ENCODE data around the gene COL6A3. TPM values are rescaled to one million over a fixed set of nuclear protein-coding genes. Genes with fewer than 3 reads are reported as not detected.

The COL6A3 gene
- polyA plus RNA-seq, 2 of the 4 experiments (the other 2 are of a cell fraction): 0.10 to 0.28 TPM

DNA sequence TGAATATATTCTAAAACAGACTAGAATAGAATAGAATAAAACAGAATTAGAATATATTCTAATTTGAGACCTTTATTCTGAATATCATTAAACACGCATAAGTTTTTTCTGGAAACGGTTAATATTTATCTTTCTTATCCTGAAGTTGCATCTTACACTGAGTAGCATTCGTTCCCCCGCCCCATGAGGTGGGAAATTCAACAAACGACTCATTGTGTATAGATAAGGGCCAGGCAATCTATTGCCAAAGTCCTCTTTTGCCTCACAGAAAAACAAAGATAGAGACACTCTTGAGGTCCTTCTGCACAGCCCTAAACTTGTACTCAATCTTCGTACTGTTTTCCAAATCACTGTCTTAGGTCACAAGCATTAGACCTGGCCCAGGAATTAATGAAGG is 98.1 kb downstream of the COL6A3 start:
- POLR2A ChIA-PET: no interaction called here
- H3K4me3 ChIP-seq: no peak overlapping the region
- WGBS (ENCODE audit: missing lambda C conversion rate): 63% methylated on average over 6 of the region's 6 CpGs
- no peak overlapping the region for H3K4me2 ChIP-seq
- DNase-seq (ENCODE audit: low read depth in 1 of 2, low spot score in 1 of 2) (no peak), ATAC-seq (no peak), FAIRE-seq (no peak)
- no peak for TF ChIP-seq ELK1 (IDR thresholded peaks at IDR 0.05; ENCODE audit: low read depth, low read length)
- TF ChIP-seq CEBPB (IDR thresholded peaks at IDR 0.05): no peak
- TF ChIP-seq NR3C1 (IDR thresholded peaks at IDR 0.05): no peak
- no peak for TF ChIP-seq USF2 (IDR thresholded peaks at IDR 0.05)
- no peaks in the 10 kb centered on the region for H3K4me1 ChIP-seq
- no peak overlapping the region for H3K27ac ChIP-seq
- CTCF ChIA-PET: interaction anchor here (1.1 kb wide), 1 partner anchor 106 kb away, joined by 3 read pairs; no protein-coding TSS in a partner anchor
- H3K9me3 ChIP-seq: no peaks in the 10 kb centered on the region

DNA sequence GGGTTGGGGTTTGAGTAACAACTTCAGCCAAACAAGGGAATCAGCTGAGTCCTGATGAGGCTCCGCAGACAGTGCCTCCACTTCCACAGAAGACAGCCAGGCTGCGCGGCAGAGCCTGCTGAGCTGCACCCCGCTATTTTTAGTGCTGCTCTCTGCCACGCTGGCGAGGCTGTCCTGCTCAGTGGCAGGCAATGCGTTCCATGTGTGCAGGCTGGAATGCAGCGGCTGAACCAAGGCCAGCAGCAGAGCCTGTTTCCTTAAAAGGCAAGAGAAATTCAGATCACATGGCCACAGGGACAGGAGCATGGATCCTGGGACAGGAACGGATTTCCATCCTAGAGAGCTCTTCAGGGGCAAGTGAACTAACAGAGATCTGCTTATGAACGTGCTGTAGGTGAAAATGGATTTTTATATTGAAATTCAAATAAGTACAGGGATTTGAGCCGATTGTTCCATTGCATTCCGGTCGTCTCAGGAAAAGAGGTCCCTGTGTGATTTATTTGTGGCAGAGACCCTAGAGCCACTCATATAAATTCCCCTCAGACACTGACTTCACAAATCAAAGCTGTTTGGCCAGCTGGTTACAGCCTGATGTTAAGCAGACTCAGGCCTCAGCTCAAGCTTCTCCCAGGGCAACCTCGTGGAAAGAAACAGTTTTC is 98.7 kb downstream of the COL6A3 start:
- Histone ChIP-seq H3K9me3 (no peaks in the 10 kb centered on the region), H3K4me2 (no peak overlapping the region), H3K4me3 (no peak overlapping the region), H3K27ac (no peak overlapping the region), H3K4me1 (0 out of 3 replicates have a peak, but pooled peaks cover 4% of the 10 kb centered on the region)
- ATAC-seq: no peak
- ChIA-PET CTCF (interaction anchor here (1.1 kb wide), 1 partner anchor 107 kb away, joined by 3 read pairs; no protein-coding TSS in a partner anchor), POLR2A (no interaction called here)
- DNase-seq (ENCODE audit: low read depth in 1 of 2, low spot score in 1 of 2): no peak
- whole genome bisulfite sequencing (ENCODE audit: missing lambda C conversion rate): 71% methylated on average over 14 of the region's 14 CpGs
- no peak for FAIRE-seq
- TF ChIP-seq HDAC2 (IDR thresholded peaks at IDR 0.05) (no peak), HOXA7 (CRISPR knock-in tag; IDR thresholded peaks at IDR 0.05) (no peak), ZSCAN20 (CRISPR knock-in tag; IDR thresholded peaks at IDR 0.05) (no peak)

GRCh38 chr2:237314681-237315080 is 99.3 kb downstream of the COL6A3 start:
- POLR2A ChIA-PET: no interaction called here
- H3K4me2 ChIP-seq: no peak overlapping the region
- FAIRE-seq (no peak), DNase-seq (ENCODE audit: low read depth in 1 of 2, low spot score in 1 of 2) (no peak), ATAC-seq (no peak)
- 54% methylated on average over 3 of the region's 3 CpGs for WGBS (ENCODE audit: missing lambda C conversion rate)
- no peak overlapping the region for H3K4me3 ChIP-seq
- CTCF ChIA-PET: interaction anchor here (1.3 kb wide), 1 partner anchor 149 kb away, joined by 4 read pairs; no protein-coding TSS in a partner anchor
- H3K27ac ChIP-seq: no peak overlapping the region
- no peaks in the 10 kb centered on the region for H3K9me3 ChIP-seq
- TF ChIP-seq RFX5 (IDR thresholded peaks at IDR 0.05): no peak
- TF ChIP-seq CHD2 (IDR thresholded peaks at IDR 0.05; ENCODE audit: low read length, partially characterized antibody): no peak
- no peak for TF ChIP-seq ELK1 (IDR thresholded peaks at IDR 0.05; ENCODE audit: low read depth, low read length)
- TF ChIP-seq NFE2L2 (conservative IDR thresholded peaks at IDR 0.05; ENCODE audit: low read length): no peak
- no peak for TF ChIP-seq EHF (CRISPR knock-in tag; IDR thresholded peaks at IDR 0.05)
- no peak for TF ChIP-seq CTCF (IDR thresholded peaks at IDR 0.05)
- TF ChIP-seq GATA3 (IDR thresholded peaks at IDR 0.05; ENCODE audit: borderline replicate concordance): no peak
- TF ChIP-seq SMC3 (IDR thresholded peaks at IDR 0.05): no peak
- TF ChIP-seq ZNF302 (CRISPR knock-in tag; IDR thresholded peaks at IDR 0.05): no peak
- TF ChIP-seq E2F6 (IDR thresholded peaks at IDR 0.05; ENCODE audit: borderline replicate concordance, low read depth): no peak
- TF ChIP-seq FOSB (CRISPR knock-in tag; IDR thresholded peaks at IDR 0.05): no peak
- TF ChIP-seq HDAC2 (IDR thresholded peaks at IDR 0.05): no peak
- TF ChIP-seq MAZ (IDR thresholded peaks at IDR 0.05; ENCODE audit: borderline replicate concordance, low read depth, low read length): no peak
- H3K4me1 ChIP-seq: 0 out of 3 replicates have a peak, but pooled peaks cover 5% of the 10 kb centered on the region
